ENCODE results near the gene TBC1D17. TPM values are rescaled to one million over a fixed set of nuclear protein-coding genes. Genes with fewer than 3 reads are reported as not detected.
A peak's percentile ranks its signal among the peaks of the same experiment; 100 is the strongest.

The TBC1D17 gene
- total RNA-seq, 1 experiment from 2014 or later, result 35.1 TPM

- CTCF ChIA-PET, result no interaction called here
- no peak for DNase-seq (ENCODE audit: low spot score)
- intact Hi-C loops (cut with micrococcal nuclease; ENCODE audit: unreplicated experiment), result no loop called here
- Histone ChIP-seq H3K27ac (ENCODE audit: low read depth, low read length, poor library complexity, severe bottlenecking) (no peak overlapping the region), H3K9me3 (ENCODE audit: low read depth, low read length, poor library complexity, severe bottlenecking) (peaks cover 9% of the 10 kb centered on the region), H3K4me3 (ENCODE audit: low read depth, low read length, poor library complexity, severe bottlenecking) (no peak overlapping the region), H3K36me3 (ENCODE audit: insufficient read depth, low read length, poor library complexity, severe bottlenecking) (peaks cover 6% of the 10 kb centered on the region), H3K4me1 (ENCODE audit: insufficient read depth, low read length, poor library complexity, severe bottlenecking) (peaks cover 5% of the 10 kb centered on the region), H3K27me3 (replicated peaks; ENCODE audit: insufficient read depth, low read depth, low read length, poor library complexity) (no peaks in the 10 kb centered on the region)
- POLR2A ChIA-PET (ENCODE audit: low non-redundant PET), result no interaction called here
- TF ChIP-seq EZH2 (IDR thresholded peaks at IDR 0.05; ENCODE audit: borderline replicate concordance, low read depth, low read length, poor library complexity, severe bottlenecking) (no peak), CTCF (conservative IDR thresholded peaks at IDR 0.05; ENCODE audit: low read depth, low read length) (no peak)
- no TSS peak for BruUV-seq (replicated peaks)
These were observed 31.1 kb upstream of the TBC1D17 start for GRCh38 chr19:49846408-49846807.

GRCh38 chr19:49847731-49848696, 29.5 kb upstream of the TBC1D17 start:
- peaks cover 9% of the 10 kb centered on the region for H3K9me3 ChIP-seq (ENCODE audit: low read depth, low read length, poor library complexity, severe bottlenecking)
- intact Hi-C loops (cut with micrococcal nuclease; ENCODE audit: unreplicated experiment), result no loop called here
- H3K4me3 ChIP-seq (ENCODE audit: low read depth, low read length, poor library complexity, severe bottlenecking), result no peak overlapping the region
- no peaks in the 10 kb centered on the region for H3K27me3 ChIP-seq (replicated peaks; ENCODE audit: insufficient read depth, low read depth, low read length, poor library complexity)
- DNase-seq (ENCODE audit: low spot score), result peak; percentile 79
- H3K4me1 ChIP-seq (ENCODE audit: insufficient read depth, low read length, poor library complexity, severe bottlenecking), result peaks cover 11% of the 10 kb centered on the region
- peaks cover 6% of the 10 kb centered on the region for H3K36me3 ChIP-seq (ENCODE audit: insufficient read depth, low read length, poor library complexity, severe bottlenecking)
- BruUV-seq (replicated peaks), result no TSS peak
- POLR2A ChIA-PET (ENCODE audit: low non-redundant PET), result interaction anchor here (0.7 kb wide), 1 partner anchor 33 kb away, joined by 4 read pairs; no protein-coding TSS in a partner anchor
- TF ChIP-seq EZH2 (IDR thresholded peaks at IDR 0.05; ENCODE audit: borderline replicate concordance, low read depth, low read length, poor library complexity, severe bottlenecking), result no peak
- TF ChIP-seq CTCF (conservative IDR thresholded peaks at IDR 0.05; ENCODE audit: low read depth, low read length), result no peak
- H3K27ac ChIP-seq (ENCODE audit: low read depth, low read length, poor library complexity, severe bottlenecking), result no peak overlapping the region
- CTCF ChIA-PET, result interaction anchor here (0.8 kb wide), 1 partner anchor 21 kb away, joined by 3 read pairs; no protein-coding TSS in a partner anchor

GRCh38 chr19:49848938-49849337, 28.6 kb upstream of the TBC1D17 start:
- POLR2A ChIA-PET (ENCODE audit: low non-redundant PET), result no interaction called here
- H3K27me3 ChIP-seq (replicated peaks; ENCODE audit: insufficient read depth, low read depth, low read length, poor library complexity), result no peaks in the 10 kb centered on the region
- peaks cover 9% of the 10 kb centered on the region for H3K9me3 ChIP-seq (ENCODE audit: low read depth, low read length, poor library complexity, severe bottlenecking)
- H3K36me3 ChIP-seq (ENCODE audit: insufficient read depth, low read length, poor library complexity, severe bottlenecking), result peaks cover 6% of the 10 kb centered on the region
- TF ChIP-seq CTCF (conservative IDR thresholded peaks at IDR 0.05; ENCODE audit: low read depth, low read length), result no peak
- TF ChIP-seq EZH2 (IDR thresholded peaks at IDR 0.05; ENCODE audit: borderline replicate concordance, low read depth, low read length, poor library complexity, severe bottlenecking), result no peak
- CTCF ChIA-PET, result interaction anchor here (0.6 kb wide), 1 partner anchor 172 kb away, joined by 4 read pairs; the partner anchor contains the start of gene PRMT1
- DNase-seq (ENCODE audit: low spot score), result no peak
- no peak overlapping the region for H3K4me3 ChIP-seq (ENCODE audit: low read depth, low read length, poor library complexity, severe bottlenecking)
- H3K27ac ChIP-seq (ENCODE audit: low read depth, low read length, poor library complexity, severe bottlenecking), result no peak overlapping the region
- no TSS peak for BruUV-seq (replicated peaks)
- intact Hi-C loops (cut with micrococcal nuclease; ENCODE audit: unreplicated experiment), result no loop called here
- H3K4me1 ChIP-seq (ENCODE audit: insufficient read depth, low read length, poor library complexity, severe bottlenecking), result peaks cover 19% of the 10 kb centered on the region
